ENCODE results near the gene MCU. TPM values are rescaled to one million over a fixed set of nuclear protein-coding genes. Genes with fewer than 3 reads are reported as not detected.
"Not testable (repeated sequence)": the region's sequence is repeated elsewhere in the genome, so short reads cannot be mapped to it uniquely, and the experiment has no call there.

MCU gene
- total and polyA plus RNA-seq, 10 donors: 7.2 to 29.2 (median 19.4) TPM

- peak overlapping the region in 6 of 8 donors; percentile 12 to 98 (median 48) for H3K27ac ChIP-seq
- no peak overlapping the region for H3K4me3 ChIP-seq
- no peaks in the 10 kb centered on the region for H3K9me3 ChIP-seq
- DNase-seq: no peak
- WGBS, 5 donors: 80 to 93% (median 92%) methylated on average over 3 of the region's 3 CpGs
- no peaks in the 10 kb centered on the region for H3K36me3 ChIP-seq
- H3K4me1 ChIP-seq: peaks cover 9 to 72% (median 39%) of the 10 kb centered on the region in 6 donors
- H3K27me3 ChIP-seq (replicated peaks in 1 of 7): no peaks in the 10 kb centered on the region
- TF ChIP-seq CTCF (IDR thresholded peaks at IDR 0.05 in 8 of 11, conservative IDR thresholded peaks at IDR 0.05 in 3 of 11) (no peak), POLR2AphosphoS5 (IDR thresholded peaks at IDR 0.05) (no peak), POLR2A (IDR thresholded peaks at IDR 0.05) (no peak)
- intact Hi-C loops (cut with DNase I; ENCODE audit: low total_unique reads): loop anchor here (10.0 kb wide), 1 partner anchor 71 kb away; the partner anchor contains the start of gene MICU1
These were observed 3.6 kb downstream of the MCU start for GRCh38 chr10:72695496-72695895.

GRCh38 chr10:72697716-72698115, 5.8 kb downstream of the MCU start:
- DNase-seq: no peak
- TF ChIP-seq CTCF (IDR thresholded peaks at IDR 0.05 in 8 of 11, conservative IDR thresholded peaks at IDR 0.05 in 3 of 11) (no peak), POLR2AphosphoS5 (IDR thresholded peaks at IDR 0.05) (no peak), POLR2A (IDR thresholded peaks at IDR 0.05) (no peak)
- intact Hi-C loops (cut with DNase I; ENCODE audit: low total_unique reads): loop anchor here (10.0 kb wide), 1 partner anchor 73 kb away; the partner anchor contains the start of gene MICU1

GRCh38 chr10:72702465-72702864, 10.5 kb downstream of the MCU start:
- intact Hi-C loops (cut with DNase I; ENCODE audit: low total_unique reads); H3K4me3 ChIP-seq; H3K36me3 ChIP-seq; DNase-seq; H3K27ac ChIP-seq; H3K27me3 ChIP-seq (replicated peaks in 1 of 7); H3K9me3 ChIP-seq: not testable (repeated sequence)
- H3K4me1 ChIP-seq: peaks cover 0 to 36% (median 4%) of the 10 kb centered on the region in 6 donors
- 75 to 99% (median 88%) methylated on average over 5 of the region's 5 CpGs for WGBS, 5 donors

More at GRCh38 chr10:72697716-72698115, 5.8 kb downstream of the MCU start:
- H3K27me3 ChIP-seq (replicated peaks in 1 of 7): no peaks in the 10 kb centered on the region
- H3K36me3 ChIP-seq: no peaks in the 10 kb centered on the region
- H3K4me1 ChIP-seq: peaks cover 9 to 72% (median 34%) of the 10 kb centered on the region in 6 donors
- no peaks in the 10 kb centered on the region for H3K9me3 ChIP-seq
- H3K4me3 ChIP-seq: no peak overlapping the region
- H3K27ac ChIP-seq: no peak overlapping the region

GRCh38 chr10:72702868-72703581, 11.1 kb downstream of the MCU start:
- no peak overlapping the region for H3K4me3 ChIP-seq
- H3K27ac ChIP-seq: no peak overlapping the region
- peaks cover 0 to 35% (median 6%) of the 10 kb centered on the region in 6 donors for H3K4me1 ChIP-seq
- no peak for TF ChIP-seq POLR2A (IDR thresholded peaks at IDR 0.05)
- TF ChIP-seq CTCF (IDR thresholded peaks at IDR 0.05 in 8 of 11, conservative IDR thresholded peaks at IDR 0.05 in 3 of 11): no peak
- TF ChIP-seq POLR2AphosphoS5 (IDR thresholded peaks at IDR 0.05): no peak
- no peak for DNase-seq
- no peaks in the 10 kb centered on the region for H3K9me3 ChIP-seq
- H3K27me3 ChIP-seq (replicated peaks in 1 of 7): no peaks in the 10 kb centered on the region
- intact Hi-C loops (cut with DNase I; ENCODE audit: low total_unique reads): no loop called here
- H3K36me3 ChIP-seq: no peaks in the 10 kb centered on the region
- WGBS, 5 donors: 82 to 94% (median 91%) methylated on average over 3 of the region's 3 CpGs

Data from spleen (tissue), 11 donors.